Measurements from ENCODE around the gene SLCO4C1. TPM values are rescaled to one million over a fixed set of nuclear protein-coding genes. Genes with fewer than 3 reads are reported as not detected.

The SLCO4C1 gene
- total RNA-seq, 1 donor from 2014 or later = 1.5 TPM

- TF ChIP-seq, protein P1, sequence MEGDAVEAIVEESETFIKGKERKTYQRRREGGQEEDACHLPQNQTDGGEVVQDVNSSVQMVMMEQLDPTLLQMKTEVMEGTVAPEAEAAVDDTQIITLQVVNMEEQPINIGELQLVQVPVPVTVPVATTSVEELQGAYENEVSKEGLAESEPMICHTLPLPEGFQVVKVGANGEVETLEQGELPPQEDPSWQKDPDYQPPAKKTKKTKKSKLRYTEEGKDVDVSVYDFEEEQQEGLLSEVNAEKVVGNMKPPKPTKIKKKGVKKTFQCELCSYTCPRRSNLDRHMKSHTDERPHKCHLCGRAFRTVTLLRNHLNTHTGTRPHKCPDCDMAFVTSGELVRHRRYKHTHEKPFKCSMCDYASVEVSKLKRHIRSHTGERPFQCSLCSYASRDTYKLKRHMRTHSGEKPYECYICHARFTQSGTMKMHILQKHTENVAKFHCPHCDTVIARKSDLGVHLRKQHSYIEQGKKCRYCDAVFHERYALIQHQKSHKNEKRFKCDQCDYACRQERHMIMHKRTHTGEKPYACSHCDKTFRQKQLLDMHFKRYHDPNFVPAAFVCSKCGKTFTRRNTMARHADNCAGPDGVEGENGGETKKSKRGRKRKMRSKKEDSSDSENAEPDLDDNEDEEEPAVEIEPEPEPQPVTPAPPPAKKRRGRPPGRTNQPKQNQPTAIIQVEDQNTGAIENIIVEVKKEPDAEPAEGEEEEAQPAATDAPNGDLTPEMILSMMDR (IDR thresholded peaks at IDR 0.05; ENCODE audit: partially characterized antibody, unreplicated experiment) = no peak
- H3K9me3 Mint-ChIP-seq (ENCODE audit: unreplicated experiment) = no peaks in the 10 kb centered on the region
- peaks cover 2% of the 10 kb centered on the region for H3K27me3 Mint-ChIP-seq (ENCODE audit: unreplicated experiment)
- peaks cover 6% of the 10 kb centered on the region for H3K4me1 Mint-ChIP-seq (ENCODE audit: low read depth, unreplicated experiment)
- H3K27ac Mint-ChIP-seq (ENCODE audit: unreplicated experiment) = peak overlapping the region; percentile 48
- peak overlapping the region; percentile 94 for H3K4me3 Mint-ChIP-seq (ENCODE audit: unreplicated experiment)
- no peaks in the 10 kb centered on the region for H3K36me3 Mint-ChIP-seq (ENCODE audit: unreplicated experiment)
- DNase-seq = no peak
These were observed 428 bp downstream of the SLCO4C1 start for GRCh38 chr5:102295534-102296177.

GRCh38 chr5:102294886-102295395 is 1.1 kb downstream of the SLCO4C1 start:
- TF ChIP-seq, protein P1 (IDR thresholded peaks at IDR 0.05; ENCODE audit: partially characterized antibody, unreplicated experiment) = no peak
- DNase-seq = no peak
- Mint-ChIP-seq H3K27ac (ENCODE audit: unreplicated experiment) (no peak overlapping the region), H3K36me3 (ENCODE audit: unreplicated experiment) (no peaks in the 10 kb centered on the region), H3K9me3 (ENCODE audit: unreplicated experiment) (no peaks in the 10 kb centered on the region), H3K4me1 (ENCODE audit: low read depth, unreplicated experiment) (peaks cover 6% of the 10 kb centered on the region), H3K4me3 (ENCODE audit: unreplicated experiment) (peak overlapping the region; percentile 94), H3K27me3 (ENCODE audit: unreplicated experiment) (peaks cover 2% of the 10 kb centered on the region)

DNA sequence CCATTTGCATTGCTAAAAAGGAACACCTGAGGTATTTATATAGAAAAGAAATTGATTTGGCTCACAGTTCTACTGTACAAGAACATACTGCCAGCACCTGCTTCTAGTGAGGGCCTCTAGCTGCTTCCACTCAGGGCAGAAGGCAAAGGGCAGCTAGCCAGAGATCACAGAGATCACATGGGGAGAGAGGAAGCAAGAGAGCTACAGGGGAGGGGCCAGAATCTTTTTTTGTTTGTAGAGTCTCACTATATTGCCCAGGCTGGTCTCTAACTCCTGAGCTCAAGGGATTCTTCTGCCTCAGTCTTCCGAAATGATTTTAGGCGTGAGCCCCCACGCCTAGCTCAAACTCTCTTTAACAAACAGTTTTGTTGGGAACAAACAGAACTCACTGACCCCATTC is 6.1 kb downstream of the SLCO4C1 start:
- TF ChIP-seq, protein P1 (IDR thresholded peaks at IDR 0.05; ENCODE audit: partially characterized antibody, unreplicated experiment) = no peak
- Mint-ChIP-seq H3K9me3 (ENCODE audit: unreplicated experiment) (no peaks in the 10 kb centered on the region), H3K4me1 (ENCODE audit: low read depth, unreplicated experiment) (peaks cover 3% of the 10 kb centered on the region), H3K36me3 (ENCODE audit: unreplicated experiment) (no peaks in the 10 kb centered on the region), H3K27me3 (ENCODE audit: unreplicated experiment) (no peaks in the 10 kb centered on the region), H3K4me3 (ENCODE audit: unreplicated experiment) (no peak overlapping the region), H3K27ac (ENCODE audit: unreplicated experiment) (no peak overlapping the region)
- no peak for DNase-seq

GRCh38 chr5:102289251-102289899 is 6.7 kb downstream of the SLCO4C1 start:
- Mint-ChIP-seq H3K27me3 (ENCODE audit: unreplicated experiment) (no peaks in the 10 kb centered on the region), H3K27ac (ENCODE audit: unreplicated experiment) (no peak overlapping the region), H3K4me1 (ENCODE audit: low read depth, unreplicated experiment) (no peaks in the 10 kb centered on the region), H3K36me3 (ENCODE audit: unreplicated experiment) (no peaks in the 10 kb centered on the region), H3K4me3 (ENCODE audit: unreplicated experiment) (no peak overlapping the region), H3K9me3 (ENCODE audit: unreplicated experiment) (no peaks in the 10 kb centered on the region)
- TF ChIP-seq, protein P1 (IDR thresholded peaks at IDR 0.05; ENCODE audit: partially characterized antibody, unreplicated experiment) = no peak
- no peak for DNase-seq

- Mint-ChIP-seq H3K9me3 (ENCODE audit: unreplicated experiment) (no peaks in the 10 kb centered on the region), H3K4me1 (ENCODE audit: low read depth, unreplicated experiment) (no peaks in the 10 kb centered on the region), H3K27me3 (ENCODE audit: unreplicated experiment) (no peaks in the 10 kb centered on the region), H3K36me3 (ENCODE audit: unreplicated experiment) (no peaks in the 10 kb centered on the region), H3K4me3 (ENCODE audit: unreplicated experiment) (no peak overlapping the region), H3K27ac (ENCODE audit: unreplicated experiment) (no peak overlapping the region)
- TF ChIP-seq, protein P1 (IDR thresholded peaks at IDR 0.05; ENCODE audit: partially characterized antibody, unreplicated experiment) = no peak
- no peak for DNase-seq
These were observed 7.5 kb downstream of the SLCO4C1 start for GRCh38 chr5:102288630-102289029.

Data from glutamatergic neuron (in vitro differentiated cells).